Parathyroid adenoma (tissue), 2 donors: ENCODE measurements around the gene SETSIP.

Experiments used
- H2AFZ ChIP-seq: fragments of 300-600 bp; sonication (generic); one replicate; pipeline ENCODE4 v1.7.0; 2017; ENCODE audit warnings: antibody characterized with exemption, mild to moderate bottlenecking
- H3K27ac ChIP-seq: fragments of 300-600 bp; sonication (generic); one replicate; pipeline ENCODE4 v1.7.0; 2017
- H3K27me3 ChIP-seq: fragments of 300-600 bp; sonication (generic); one replicate; pipeline ENCODE4 v1.7.0; 2017; ENCODE audit warnings: low read length; ENCODE audit not compliant: control insufficient read depth, insufficient read depth
- H3K36me3 ChIP-seq: fragments of 300-600 bp; sonication (generic); one replicate; pipeline ENCODE4 v1.7.0; 2017; ENCODE audit warnings: low read length; ENCODE audit not compliant: control insufficient read depth, insufficient read depth
- H3K4me1 ChIP-seq: fragments of 300-600 bp; sonication (generic); one replicate; pipeline ENCODE4 v1.7.0; 2017; ENCODE audit warnings: control low read depth
- H3K4me2 ChIP-seq: fragments of 300-600 bp; sonication (generic); one replicate; pipeline ENCODE4 v1.7.0; 2017; ENCODE audit warnings: low read length
- H3K4me3 ChIP-seq: fragments of 300-600 bp; sonication (generic); one replicate; pipeline ENCODE4 v1.7.0; 2017; ENCODE audit warnings: low read depth, low read length
- H3K79me2 ChIP-seq: fragments of 300-600 bp; sonication (generic); one replicate; pipeline ENCODE4 v1.7.0; 2017; ENCODE audit warnings: control low read depth
- H3K9ac ChIP-seq: fragments of 300-600 bp; sonication (generic); one replicate; pipeline ENCODE4 v1.7.0; 2017; ENCODE audit warnings: mild to moderate bottlenecking
- H3K9me3 ChIP-seq: fragments of 300-600 bp; sonication (generic); one replicate; pipeline ENCODE4 v1.7.0; 2017; ENCODE audit warnings: low read length; ENCODE audit not compliant: control insufficient read depth
- CTCF ChIP-seq: fragments of 300-600 bp; sonication (generic); IDR thresholded peaks from one replicate; pipeline ENCODE4 v1.7.0; 2017; ENCODE audit warnings: antibody characterized with exemption, mild to moderate bottlenecking
- donor health status: primary hyperparathyroidism.

Gene SETSIP

GRCh38 chr1:92091625-92092024 is 16.4 kb upstream of the SETSIP start:
- no peaks in the 10 kb centered on the region for H3K79me2 ChIP-seq
- TF ChIP-seq CTCF, result no peak
- H3K4me3 ChIP-seq, result no peak overlapping the region
- no peaks in the 10 kb centered on the region for H3K9me3 ChIP-seq
- no peak overlapping the region for H3K9ac ChIP-seq
- no peak overlapping the region for H2AFZ ChIP-seq
- H3K27me3 ChIP-seq, result no peaks in the 10 kb centered on the region
- no peak overlapping the region for H3K27ac ChIP-seq
- H3K4me2 ChIP-seq, result no peak overlapping the region
- no peaks in the 10 kb centered on the region for H3K36me3 ChIP-seq
- H3K4me1 ChIP-seq, result no peaks in the 10 kb centered on the region

GRCh38 chr1:92087542-92087941 is 12.3 kb upstream of the SETSIP start:
- H3K27me3 ChIP-seq, result no peaks in the 10 kb centered on the region
- H3K9me3 ChIP-seq, result no peaks in the 10 kb centered on the region
- TF ChIP-seq CTCF, result no peak

GRCh38 chr1:92085727-92086126 is 10.5 kb upstream of the SETSIP start:
- H3K4me1 ChIP-seq, result no peaks in the 10 kb centered on the region
- no peak for TF ChIP-seq CTCF
- H2AFZ ChIP-seq, result no peak overlapping the region
- no peaks in the 10 kb centered on the region for H3K79me2 ChIP-seq
- H3K27me3 ChIP-seq, result no peaks in the 10 kb centered on the region
- no peak overlapping the region for H3K4me3 ChIP-seq
- H3K36me3 ChIP-seq, result no peaks in the 10 kb centered on the region
- no peak overlapping the region for H3K27ac ChIP-seq
- H3K9ac ChIP-seq, result no peak overlapping the region
- H3K4me2 ChIP-seq, result no peak overlapping the region
- no peaks in the 10 kb centered on the region for H3K9me3 ChIP-seq

More at GRCh38 chr1:92087542-92087941, 12.3 kb upstream of the SETSIP start:
- H3K4me2 ChIP-seq, result no peak overlapping the region
- no peak overlapping the region for H2AFZ ChIP-seq
- H3K79me2 ChIP-seq, result no peaks in the 10 kb centered on the region
- H3K4me1 ChIP-seq, result no peaks in the 10 kb centered on the region
- no peak overlapping the region for H3K4me3 ChIP-seq
- H3K36me3 ChIP-seq, result no peaks in the 10 kb centered on the region
- H3K27ac ChIP-seq, result no peak overlapping the region
- H3K9ac ChIP-seq, result no peak overlapping the region

- no peaks in the 10 kb centered on the region for H3K79me2 ChIP-seq
- TF ChIP-seq CTCF, result no peak
- no peaks in the 10 kb centered on the region for H3K36me3 ChIP-seq
- H3K4me3 ChIP-seq, result no peak overlapping the region
- no peak overlapping the region for H2AFZ ChIP-seq
- no peak overlapping the region for H3K9ac ChIP-seq
- H3K4me1 ChIP-seq, result no peaks in the 10 kb centered on the region
- no peak overlapping the region for H3K27ac ChIP-seq
- no peaks in the 10 kb centered on the region for H3K9me3 ChIP-seq
- H3K4me2 ChIP-seq, result no peak overlapping the region
- no peaks in the 10 kb centered on the region for H3K27me3 ChIP-seq
These were observed 9.4 kb upstream of the SETSIP start for GRCh38 chr1:92084651-92085050.

GRCh38 chr1:92081031-92081430 is 5.8 kb upstream of the SETSIP start:
- Histone ChIP-seq H3K27ac (no peak overlapping the region), H3K4me3 (peak overlapping the region; percentile 74), H3K9me3 (no peaks in the 10 kb centered on the region), H3K27me3 (no peaks in the 10 kb centered on the region), H3K4me2 (peak overlapping the region; percentile 74), H2AFZ (peak overlapping the region; percentile 94), H3K4me1 (no peaks in the 10 kb centered on the region), H3K9ac (peak overlapping the region; percentile 46), H3K79me2 (no peaks in the 10 kb centered on the region), H3K36me3 (no peaks in the 10 kb centered on the region)
- no peak for TF ChIP-seq CTCF
